HG02610 (cell line): Measurements from ENCODE around the gene GAST.

Experiments
- ATAC-seq: cut with Tn5 transposase; IDR thresholded peaks from one replicate; pipeline ENCODE4 v1.9.1; 2021; ENCODE audit warnings: mild to moderate bottlenecking, moderate library complexity; ENCODE audit not compliant: unreplicated experiment

GAST gene

GRCh38 chr17:41738801-41739112, 26.6 kb downstream of the GAST start:
- no peak for ATAC-seq

GRCh38 chr17:41739661-41740352, 27.7 kb downstream of the GAST start:
- no peak for ATAC-seq

- no peak for ATAC-seq
Measured at GRCh38 chr17:41740506-41740905, 28.4 kb downstream of the GAST start.

GRCh38 chr17:41741709-41742108, 29.6 kb downstream of the GAST start:
- ATAC-seq = no peak

GRCh38 chr17:41748275-41748674, 36.1 kb downstream of the GAST start:
- ATAC-seq = no peak

- no peak for ATAC-seq
Measured at GRCh38 chr17:41750862-41751261, 38.7 kb downstream of the GAST start.

GRCh38 chr17:41751288-41751687, 39.2 kb downstream of the GAST start:
- ATAC-seq = no peak

- no peak for ATAC-seq
Measured at GRCh38 chr17:41754066-41754465, 41.9 kb downstream of the GAST start.

GRCh38 chr17:41758601-41759000, 46.5 kb downstream of the GAST start:
- ATAC-seq = no peak

- ATAC-seq = no peak
Measured at GRCh38 chr17:41760878-41761277, 48.7 kb downstream of the GAST start.

- ATAC-seq = no peak
Measured at GRCh38 chr17:41762391-41762790, 50.3 kb downstream of the GAST start.

- no peak for ATAC-seq
Measured at GRCh38 chr17:41762841-41763240, 50.7 kb downstream of the GAST start.

- ATAC-seq = no peak
Measured at GRCh38 chr17:41763327-41763726, 51.2 kb downstream of the GAST start.
